K562 treated with DMSO at 1 percent for 24 hours (cell line): ENCODE data around the gene CASP3. TPM values are rescaled to one million over a fixed set of nuclear protein-coding genes. Genes with fewer than 3 reads are reported as not detected.

Experiments
- total RNA-seq: library from RNA; unstranded; fragments of 300-600 nt; gene quantifications from 2 replicates; pipeline ENCODE4 v1.2.3, GENCODE V29; 2022; ENCODE audit warnings: low read depth; ENCODE audit not compliant: insufficient read depth

The CASP3 gene
- total RNA-seq: 20.1 and 24.1 TPM in 2 replicates

GRCh38 chr4:184649026-184649970, at the start of gene CASP3, which contains the start of gene PRIMPOL:
Gene CASP3 (minus strand): TSS chr4:184649447. CDS start chr4:184638453, 10,994 bp downstream.
Gene PRIMPOL (plus strand): TSS chr4:184649738. CDS start chr4:184657141, 7,403 bp downstream.

Other genes starting within 250 kb of the CASP3 start
- gene IRF2, start 174.9 kb downstream of the CASP3 start, total RNA-seq: 13.6 and 21.1 TPM in 2 replicates
- 10.9 and 24.3 TPM in 2 replicates for gene PRIMPOL, start 291 bp upstream of the CASP3 start, total RNA-seq
- gene CENPU, start 84.6 kb upstream of the CASP3 start, total RNA-seq: 41.0 and 51.2 TPM in 2 replicates
- 26.8 and 34.7 TPM in 2 replicates for gene ACSL1, start 176.5 kb upstream of the CASP3 start, total RNA-seq